GM12878 (cell line): Measurements from ENCODE around the gene PHLDB1. TPM values are rescaled to one million over a fixed set of nuclear protein-coding genes. Genes with fewer than 3 reads are reported as not detected.
A peak's percentile ranks its signal among the peaks of the same experiment; 100 is the strongest.

ENCODE experiments used
- GATAD2B ChIP-seq: fragments of 450-650 bp; conservative IDR thresholded peaks from 2 replicates; pipeline ENCODE4 v1.6.1; 2017; ENCODE audit warnings: low read depth, mild to moderate bottlenecking, moderate library complexity
- NR2C2 ChIP-seq: IDR thresholded peaks from 2 replicates; pipeline ENCODE4 v1.6.1; 2011; ENCODE audit warnings: borderline replicate concordance, low read depth; ENCODE audit not compliant: control insufficient read depth, insufficient read length
- NR2F1 ChIP-seq: fragments of 450-650 bp; conservative IDR thresholded peaks from 2 replicates; pipeline ENCODE4 v1.6.1; 2017; ENCODE audit warnings: mild to moderate bottlenecking
- RAD51 ChIP-seq: fragments of 450-650 bp; IDR thresholded peaks from 2 replicates; pipeline ENCODE4 v1.6.1; 2016; ENCODE audit warnings: moderate library complexity, mild to moderate bottlenecking, inconsistent platforms
- RB1 ChIP-seq: fragments of 450-650 bp; formaldehyde crosslinking; IDR thresholded peaks from 2 replicates; pipeline ENCODE4 v1.6.1; 2017; ENCODE audit warnings: mild to moderate bottlenecking, borderline replicate concordance
- SMC3 ChIP-seq: IDR thresholded peaks from 2 replicates; pipeline ENCODE4 v1.6.1; 2011; ENCODE audit warnings: low read length, improper control_type of control experiment, borderline replicate concordance
- polyA plus RNA-seq, 11 experiments: library from polyadenylated mRNA; depleted of rRNA in 4 of 11; unstranded in 6 of 11; stranded (reverse) in 5 of 11; fragments of >200 nt; fragmentation: Nextera tagmentation in 4 of 11; fragmentation: Illumina TruSeq in 1 of 11; extraction: Ambion mirVana in 4 of 11; extraction: Trizol in 1 of 11; gene quantifications; 1 replicate in 1 of 11; 2 replicates in 10 of 11; pipeline versions ENCODE4 v1.2.1 to v1.2.3, GENCODE V29; 2011 to 2016; ENCODE audit warnings: inconsistent platforms in 2 of 11, missing spikeins in 2 of 11, low read depth in 1 of 11
- total RNA-seq, 4 experiments: library from RNA; depleted of rRNA in 3 of 4; stranded (reverse); fragments of >200 nt in 3 of 4; fragmentation: Illumina TruSeq in 1 of 4; extraction: Trizol in 1 of 4; gene quantifications; 2 replicates each; pipeline versions ENCODE4 v1.2.1 to v1.2.3, GENCODE V29; 2013 to 2021
- TF ChIP-seq, protein P1 (sequence below): fragments of 450-650 bp; IDR thresholded peaks from 2 replicates; pipeline ENCODE4 v1.6.1; 2018; ENCODE audit warnings: borderline replicate concordance, mild to moderate bottlenecking; ENCODE audit not compliant: partially characterized antibody
- TF ChIP-seq, protein P2 (sequence below): fragments of 450-650 bp; IDR thresholded peaks from 2 replicates; pipeline ENCODE4 v1.6.1; 2017; ENCODE audit warnings: borderline replicate concordance
- TF ChIP-seq, protein P3 (sequence below): fragments of 450-650 bp; IDR thresholded peaks from 2 replicates; pipeline ENCODE4 v1.6.1; 2017; ENCODE audit warnings: low read depth, mild to moderate bottlenecking, moderate library complexity
- TF ChIP-seq, protein P4 (sequence below), 3 experiments: IDR thresholded peaks in 2 of 3; conservative IDR thresholded peaks in 1 of 3; 2 replicates each; pipeline ENCODE4 v1.5.1; 2011; ENCODE audit warnings: low read depth in 3 of 3, low read length in 3 of 3, mild to moderate bottlenecking in 3 of 3, control low read depth in 2 of 3, moderate library complexity in 2 of 3, inconsistent platforms in 1 of 3, mixed read lengths in 1 of 3; ENCODE audit not compliant: control insufficient read depth in 2 of 3, insufficient read depth in 1 of 3; ENCODE audit errors: extremely low read depth in 1 of 3

Gene PHLDB1
- total and polyA plus RNA-seq, 10 of the 15 experiments (the other 5 are each of a cell fraction or from before 2014, with no cell fraction given): 0.03 to 0.26 (median 0.18) TPM; not detected in 4

DNA sequence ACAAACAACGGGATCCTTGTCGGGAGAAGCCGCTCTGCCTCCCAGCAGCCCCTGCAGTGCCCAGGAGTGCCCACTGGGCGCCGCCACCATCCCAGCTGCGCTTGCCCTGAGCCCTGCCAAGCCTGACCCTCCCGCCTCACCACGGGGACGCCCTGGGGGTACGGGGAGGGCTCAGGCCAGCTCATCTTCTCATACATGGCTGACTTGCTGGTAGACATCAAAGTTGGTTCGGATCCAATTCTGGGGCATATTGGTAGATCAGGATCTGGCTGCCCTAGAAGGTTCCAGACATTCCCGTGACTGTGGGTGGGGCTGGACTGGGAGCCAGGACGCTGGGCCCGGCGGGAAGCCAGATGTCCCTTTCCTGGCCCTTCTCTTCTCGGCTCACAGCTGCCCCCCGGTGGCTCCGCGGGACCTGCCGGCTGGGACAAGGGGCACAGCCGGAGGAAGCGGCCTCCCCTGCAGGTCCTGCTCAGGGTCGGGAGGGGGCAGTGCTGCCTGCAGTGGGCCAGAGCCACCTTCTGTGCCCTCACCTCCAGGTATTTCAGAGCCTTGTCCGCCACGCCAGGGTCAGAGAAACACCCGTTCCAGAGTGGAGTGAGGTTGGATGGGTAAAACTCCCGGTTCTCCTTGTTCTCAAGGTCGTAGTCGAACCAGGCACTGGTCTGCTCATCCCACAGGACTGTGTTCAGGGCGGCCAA, 82.6 kb downstream of the PHLDB1 start (continued):
- TF ChIP-seq, protein P1, sequence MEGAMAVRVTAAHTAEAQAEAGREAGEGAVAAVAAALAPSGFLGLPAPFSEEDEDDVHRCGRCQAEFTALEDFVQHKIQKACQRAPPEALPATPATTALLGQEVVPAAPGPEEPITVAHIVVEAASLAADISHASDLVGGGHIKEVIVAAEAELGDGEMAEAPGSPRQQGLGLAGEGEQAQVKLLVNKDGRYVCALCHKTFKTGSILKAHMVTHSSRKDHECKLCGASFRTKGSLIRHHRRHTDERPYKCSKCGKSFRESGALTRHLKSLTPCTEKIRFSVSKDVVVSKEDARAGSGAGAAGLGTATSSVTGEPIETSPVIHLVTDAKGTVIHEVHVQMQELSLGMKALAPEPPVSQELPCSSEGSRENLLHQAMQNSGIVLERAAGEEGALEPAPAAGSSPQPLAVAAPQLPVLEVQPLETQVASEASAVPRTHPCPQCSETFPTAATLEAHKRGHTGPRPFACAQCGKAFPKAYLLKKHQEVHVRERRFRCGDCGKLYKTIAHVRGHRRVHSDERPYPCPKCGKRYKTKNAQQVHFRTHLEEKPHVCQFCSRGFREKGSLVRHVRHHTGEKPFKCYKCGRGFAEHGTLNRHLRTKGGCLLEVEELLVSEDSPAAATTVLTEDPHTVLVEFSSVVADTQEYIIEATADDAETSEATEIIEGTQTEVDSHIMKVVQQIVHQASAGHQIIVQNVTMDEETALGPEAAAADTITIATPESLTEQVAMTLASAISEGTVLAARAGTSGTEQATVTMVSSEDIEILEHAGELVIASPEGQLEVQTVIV: no peak
- TF ChIP-seq SMC3 (peak; percentile 91), NR2F1 (0 out of 2 replicates have a peak, but pooled peaks have one; percentile 42), RB1 (peak; percentile 87; the same call in 1 of the 2 replicates), RAD51 (no peak), NR2C2 (no peak), GATAD2B (peak; percentile 79)
- TF ChIP-seq, protein P2, sequence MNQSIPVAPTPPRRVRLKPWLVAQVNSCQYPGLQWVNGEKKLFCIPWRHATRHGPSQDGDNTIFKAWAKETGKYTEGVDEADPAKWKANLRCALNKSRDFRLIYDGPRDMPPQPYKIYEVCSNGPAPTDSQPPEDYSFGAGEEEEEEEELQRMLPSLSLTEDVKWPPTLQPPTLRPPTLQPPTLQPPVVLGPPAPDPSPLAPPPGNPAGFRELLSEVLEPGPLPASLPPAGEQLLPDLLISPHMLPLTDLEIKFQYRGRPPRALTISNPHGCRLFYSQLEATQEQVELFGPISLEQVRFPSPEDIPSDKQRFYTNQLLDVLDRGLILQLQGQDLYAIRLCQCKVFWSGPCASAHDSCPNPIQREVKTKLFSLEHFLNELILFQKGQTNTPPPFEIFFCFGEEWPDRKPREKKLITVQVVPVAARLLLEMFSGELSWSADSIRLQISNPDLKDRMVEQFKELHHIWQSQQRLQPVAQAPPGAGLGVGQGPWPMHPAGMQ: no peak
- TF ChIP-seq, protein P3, sequence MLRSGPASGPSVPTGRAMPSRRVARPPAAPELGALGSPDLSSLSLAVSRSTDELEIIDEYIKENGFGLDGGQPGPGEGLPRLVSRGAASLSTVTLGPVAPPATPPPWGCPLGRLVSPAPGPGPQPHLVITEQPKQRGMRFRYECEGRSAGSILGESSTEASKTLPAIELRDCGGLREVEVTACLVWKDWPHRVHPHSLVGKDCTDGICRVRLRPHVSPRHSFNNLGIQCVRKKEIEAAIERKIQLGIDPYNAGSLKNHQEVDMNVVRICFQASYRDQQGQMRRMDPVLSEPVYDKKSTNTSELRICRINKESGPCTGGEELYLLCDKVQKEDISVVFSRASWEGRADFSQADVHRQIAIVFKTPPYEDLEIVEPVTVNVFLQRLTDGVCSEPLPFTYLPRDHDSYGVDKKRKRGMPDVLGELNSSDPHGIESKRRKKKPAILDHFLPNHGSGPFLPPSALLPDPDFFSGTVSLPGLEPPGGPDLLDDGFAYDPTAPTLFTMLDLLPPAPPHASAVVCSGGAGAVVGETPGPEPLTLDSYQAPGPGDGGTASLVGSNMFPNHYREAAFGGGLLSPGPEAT: peak; percentile 54; the same call in 1 of the 2 replicates
- TF ChIP-seq, protein P4, sequence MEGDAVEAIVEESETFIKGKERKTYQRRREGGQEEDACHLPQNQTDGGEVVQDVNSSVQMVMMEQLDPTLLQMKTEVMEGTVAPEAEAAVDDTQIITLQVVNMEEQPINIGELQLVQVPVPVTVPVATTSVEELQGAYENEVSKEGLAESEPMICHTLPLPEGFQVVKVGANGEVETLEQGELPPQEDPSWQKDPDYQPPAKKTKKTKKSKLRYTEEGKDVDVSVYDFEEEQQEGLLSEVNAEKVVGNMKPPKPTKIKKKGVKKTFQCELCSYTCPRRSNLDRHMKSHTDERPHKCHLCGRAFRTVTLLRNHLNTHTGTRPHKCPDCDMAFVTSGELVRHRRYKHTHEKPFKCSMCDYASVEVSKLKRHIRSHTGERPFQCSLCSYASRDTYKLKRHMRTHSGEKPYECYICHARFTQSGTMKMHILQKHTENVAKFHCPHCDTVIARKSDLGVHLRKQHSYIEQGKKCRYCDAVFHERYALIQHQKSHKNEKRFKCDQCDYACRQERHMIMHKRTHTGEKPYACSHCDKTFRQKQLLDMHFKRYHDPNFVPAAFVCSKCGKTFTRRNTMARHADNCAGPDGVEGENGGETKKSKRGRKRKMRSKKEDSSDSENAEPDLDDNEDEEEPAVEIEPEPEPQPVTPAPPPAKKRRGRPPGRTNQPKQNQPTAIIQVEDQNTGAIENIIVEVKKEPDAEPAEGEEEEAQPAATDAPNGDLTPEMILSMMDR (IDR thresholded peaks at IDR 0.05 in 2 of 3, conservative IDR thresholded peaks at IDR 0.05 in 1 of 3; ENCODE audit: control insufficient read depth in 2 of 3, extremely low read depth in 1 of 3, insufficient read depth in 1 of 3, low read depth in 3 of 3, low read length in 3 of 3): peak; percentile 93 to 98 (median 95)
